SK-N-SH treated with all-trans-retinoic acid at 6 μM for 48 hours (cell line): ENCODE results near the gene ALG8.

ENCODE experiments used
- BACH2 ChIP-seq: fragments of 250-450 bp; sonication (Bioruptor Pico); IDR thresholded peaks from 2 replicates; pipeline ENCODE4 v1.9.0; 2021; ENCODE audit warnings: mild to moderate bottlenecking, borderline replicate concordance
- ESRRG ChIP-seq: fragments of 250-450 bp; sonication (Bioruptor Pico); IDR thresholded peaks from 2 replicates; pipeline ENCODE4 v1.6.1; 2021; ENCODE audit warnings: mild to moderate bottlenecking
- GLIS3 ChIP-seq: fragments of 250-450 bp; sonication (Bioruptor Pico); IDR thresholded peaks from 2 replicates; pipeline ENCODE4 v1.5.0; 2020; ENCODE audit warnings: mild to moderate bottlenecking, moderate library complexity
- ISL1 ChIP-seq: fragments of 250-450 bp; sonication (Bioruptor Pico); IDR thresholded peaks from 2 replicates; pipeline ENCODE4 v2.1.2; 2022; ENCODE audit warnings: mild to moderate bottlenecking, moderate library complexity
- OSR1 ChIP-seq: fragments of 250-450 bp; sonication (Bioruptor Pico); IDR thresholded peaks from 2 replicates; pipeline ENCODE4 v1.8.0; 2022; ENCODE audit warnings: moderate library complexity, mild to moderate bottlenecking, inconsistent platforms
- RARB ChIP-seq: fragments of 250-450 bp; sonication (Bioruptor Pico); IDR thresholded peaks from 2 replicates; pipeline ENCODE4 v1.8.0; 2021; ENCODE audit warnings: mild to moderate bottlenecking, moderate library complexity
- TCF4 ChIP-seq: fragments of 250-450 bp; sonication (Bioruptor Pico); IDR thresholded peaks from 2 replicates; pipeline ENCODE4 v1.8.0; 2021; ENCODE audit warnings: mild to moderate bottlenecking, moderate library complexity, borderline replicate concordance
- TOX ChIP-seq: fragments of 250-450 bp; sonication (Bioruptor Pico); IDR thresholded peaks from 2 replicates; pipeline ENCODE4 v1.8.0; 2021; ENCODE audit warnings: mild to moderate bottlenecking, moderate library complexity, borderline replicate concordance
- ZFP3 ChIP-seq: fragments of 250-450 bp; sonication (Bioruptor Pico); IDR thresholded peaks from 2 replicates; pipeline ENCODE4 v1.5.0; 2020; ENCODE audit warnings: mild to moderate bottlenecking, moderate library complexity
- ZNF70 ChIP-seq: fragments of 450-650 bp; formaldehyde crosslinking; IDR thresholded peaks from 2 replicates; pipeline ENCODE4 v1.5.0; 2020; ENCODE audit warnings: mild to moderate bottlenecking, moderate library complexity
- ZNF8 ChIP-seq: fragments of 450-650 bp; formaldehyde crosslinking; IDR thresholded peaks from 2 replicates; pipeline ENCODE4 v1.5.0; 2020; ENCODE audit warnings: mild to moderate bottlenecking, moderate library complexity
- TF ChIP-seq, protein P1 (sequence below): fragments of 250-450 bp; sonication (Bioruptor Pico); IDR thresholded peaks from 2 replicates; pipeline ENCODE4 v1.8.0; 2021; ENCODE audit warnings: low read depth, mild to moderate bottlenecking, moderate library complexity, borderline replicate concordance
- TF ChIP-seq, protein P2 (sequence below): fragments of 250-450 bp; sonication (Bioruptor Pico); IDR thresholded peaks from 2 replicates; pipeline ENCODE4 v1.5.1; 2020; ENCODE audit warnings: low read depth, mild to moderate bottlenecking, moderate library complexity
- TF ChIP-seq, protein P3 (sequence below): fragments of 250-450 bp; sonication (Bioruptor Pico); IDR thresholded peaks from 2 replicates; pipeline ENCODE4 v1.8.0; 2020; ENCODE audit warnings: mild to moderate bottlenecking, moderate library complexity, borderline replicate concordance

DNA sequence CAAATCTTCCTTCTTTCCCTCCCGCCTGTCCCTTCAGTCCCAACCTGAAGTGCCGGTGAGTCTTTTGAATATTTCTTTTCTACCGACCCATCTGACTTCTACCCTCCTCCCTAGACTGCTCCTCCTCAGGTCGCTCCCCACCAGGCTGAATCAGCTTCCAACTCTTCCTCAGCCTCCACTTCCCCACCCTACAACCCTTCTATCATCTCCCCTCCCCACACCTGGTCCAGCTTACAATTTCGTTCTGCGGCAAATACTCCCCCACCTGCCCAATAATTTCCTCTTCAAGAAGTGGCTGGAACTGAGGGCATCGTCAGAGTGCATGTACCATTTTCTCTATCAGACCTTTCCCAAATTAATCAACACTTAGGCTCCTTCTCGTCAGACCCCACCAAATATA is 57.3 kb downstream of the ALG8 start:
- no peak for TF ChIP-seq ZNF70 (CRISPR knock-in tag)
- TF ChIP-seq, protein P1, sequence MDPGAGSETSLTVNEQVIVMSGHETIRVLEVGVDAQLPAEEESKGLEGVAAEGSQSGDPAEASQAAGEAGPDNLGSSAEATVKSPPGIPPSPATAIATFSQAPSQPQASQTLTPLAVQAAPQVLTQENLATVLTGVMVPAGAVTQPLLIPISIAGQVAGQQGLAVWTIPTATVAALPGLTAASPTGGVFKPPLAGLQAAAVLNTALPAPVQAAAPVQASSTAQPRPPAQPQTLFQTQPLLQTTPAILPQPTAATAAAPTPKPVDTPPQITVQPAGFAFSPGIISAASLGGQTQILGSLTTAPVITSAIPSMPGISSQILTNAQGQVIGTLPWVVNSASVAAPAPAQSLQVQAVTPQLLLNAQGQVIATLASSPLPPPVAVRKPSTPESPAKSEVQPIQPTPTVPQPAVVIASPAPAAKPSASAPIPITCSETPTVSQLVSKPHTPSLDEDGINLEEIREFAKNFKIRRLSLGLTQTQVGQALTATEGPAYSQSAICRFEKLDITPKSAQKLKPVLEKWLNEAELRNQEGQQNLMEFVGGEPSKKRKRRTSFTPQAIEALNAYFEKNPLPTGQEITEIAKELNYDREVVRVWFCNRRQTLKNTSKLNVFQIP (CRISPR knock-in tag) = no peak
- no peak for TF ChIP-seq ISL1 (CRISPR knock-in tag)
- no peak for TF ChIP-seq GLIS3 (CRISPR knock-in tag)
- no peak for TF ChIP-seq ZNF8 (CRISPR knock-in tag)
- no peak for TF ChIP-seq OSR1 (CRISPR knock-in tag)
- TF ChIP-seq RARB (CRISPR knock-in tag) = no peak
- TF ChIP-seq BACH2 = no peak
- TF ChIP-seq TCF4 (CRISPR knock-in tag) = no peak
- no peak for TF ChIP-seq TOX (CRISPR knock-in tag)
- TF ChIP-seq, protein P2, sequence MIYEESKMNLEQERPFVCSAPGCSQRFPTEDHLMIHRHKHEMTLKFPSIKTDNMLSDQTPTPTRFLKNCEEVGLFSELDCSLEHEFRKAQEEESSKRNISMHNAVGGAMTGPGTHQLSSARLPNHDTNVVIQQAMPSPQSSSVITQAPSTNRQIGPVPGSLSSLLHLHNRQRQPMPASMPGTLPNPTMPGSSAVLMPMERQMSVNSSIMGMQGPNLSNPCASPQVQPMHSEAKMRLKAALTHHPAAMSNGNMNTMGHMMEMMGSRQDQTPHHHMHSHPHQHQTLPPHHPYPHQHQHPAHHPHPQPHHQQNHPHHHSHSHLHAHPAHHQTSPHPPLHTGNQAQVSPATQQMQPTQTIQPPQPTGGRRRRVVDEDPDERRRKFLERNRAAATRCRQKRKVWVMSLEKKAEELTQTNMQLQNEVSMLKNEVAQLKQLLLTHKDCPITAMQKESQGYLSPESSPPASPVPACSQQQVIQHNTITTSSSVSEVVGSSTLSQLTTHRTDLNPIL (CRISPR knock-in tag) = no peak
- TF ChIP-seq ZFP3 (CRISPR knock-in tag) = no peak
- TF ChIP-seq ESRRG = no peak
- TF ChIP-seq, protein P3, sequence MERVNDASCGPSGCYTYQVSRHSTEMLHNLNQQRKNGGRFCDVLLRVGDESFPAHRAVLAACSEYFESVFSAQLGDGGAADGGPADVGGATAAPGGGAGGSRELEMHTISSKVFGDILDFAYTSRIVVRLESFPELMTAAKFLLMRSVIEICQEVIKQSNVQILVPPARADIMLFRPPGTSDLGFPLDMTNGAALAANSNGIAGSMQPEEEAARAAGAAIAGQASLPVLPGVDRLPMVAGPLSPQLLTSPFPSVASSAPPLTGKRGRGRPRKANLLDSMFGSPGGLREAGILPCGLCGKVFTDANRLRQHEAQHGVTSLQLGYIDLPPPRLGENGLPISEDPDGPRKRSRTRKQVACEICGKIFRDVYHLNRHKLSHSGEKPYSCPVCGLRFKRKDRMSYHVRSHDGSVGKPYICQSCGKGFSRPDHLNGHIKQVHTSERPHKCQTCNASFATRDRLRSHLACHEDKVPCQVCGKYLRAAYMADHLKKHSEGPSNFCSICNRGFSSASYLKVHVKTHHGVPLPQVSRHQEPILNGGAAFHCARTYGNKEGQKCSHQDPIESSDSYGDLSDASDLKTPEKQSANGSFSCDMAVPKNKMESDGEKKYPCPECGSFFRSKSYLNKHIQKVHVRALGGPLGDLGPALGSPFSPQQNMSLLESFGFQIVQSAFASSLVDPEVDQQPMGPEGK = no peak
